HUES6 (cell line): Measurements from ENCODE around the gene BAZ2B.
"Not testable (repeated sequence)": the region's sequence is repeated elsewhere in the genome, so short reads cannot be mapped to it uniquely, and the experiment has no call there.

Experiments used
- H3K27ac ChIP-seq: 2 replicates; pipeline ENCODE4 v1.7.0; 2013; ENCODE audit warnings: low read depth, mild to moderate bottlenecking, low read length, inconsistent platforms
- H3K27me3 ChIP-seq: 2 replicates; pipeline ENCODE4 v1.6.1; 2013; ENCODE audit warnings: low read length; ENCODE audit not compliant: control insufficient read depth, insufficient read depth
- H3K36me3 ChIP-seq: 2 replicates; pipeline ENCODE4 v1.6.1; 2013; ENCODE audit warnings: low read length; ENCODE audit not compliant: control insufficient read depth, insufficient read depth
- H3K4me1 ChIP-seq: 2 replicates; pipeline ENCODE4 v1.6.1; 2013; ENCODE audit warnings: low read length; ENCODE audit not compliant: control insufficient read depth, insufficient read depth
- H3K4me3 ChIP-seq: 2 replicates; pipeline ENCODE4 v1.5.1; 2013; ENCODE audit warnings: low read depth, low read length
- H3K9ac ChIP-seq: one replicate; pipeline ENCODE4 v1.6.1; 2013; ENCODE audit warnings: mild to moderate bottlenecking, low read length
- H3K9me3 ChIP-seq: 2 replicates; pipeline ENCODE4 v1.6.1; 2013; ENCODE audit warnings: low read depth, low read length; ENCODE audit not compliant: control insufficient read depth, insufficient read depth

BAZ2B gene

GRCh38 chr2:159366538-159366937 lies 249.8 kb downstream of the BAZ2B start:
- no peaks in the 10 kb centered on the region for H3K4me1 ChIP-seq
- no peaks in the 10 kb centered on the region for H3K27me3 ChIP-seq
- peaks cover 24% of the 10 kb centered on the region for H3K36me3 ChIP-seq
- H3K27ac ChIP-seq, result no peak overlapping the region
- H3K4me3 ChIP-seq, result no peak overlapping the region
- H3K9ac ChIP-seq, result no peak overlapping the region
- H3K9me3 ChIP-seq, result no peaks in the 10 kb centered on the region

GRCh38 chr2:159362816-159363251 lies 253.5 kb downstream of the BAZ2B start:
- no peak overlapping the region for H3K27ac ChIP-seq
- H3K27me3 ChIP-seq, result no peaks in the 10 kb centered on the region
- H3K9me3 ChIP-seq, result no peaks in the 10 kb centered on the region
- peaks cover 19% of the 10 kb centered on the region; the same call in 1 of the 2 replicates for H3K36me3 ChIP-seq
- H3K4me3 ChIP-seq, result no peak overlapping the region
- no peaks in the 10 kb centered on the region for H3K4me1 ChIP-seq
- no peak overlapping the region for H3K9ac ChIP-seq

GRCh38 chr2:159362094-159362493 lies 254.3 kb downstream of the BAZ2B start:
- H3K9me3 ChIP-seq, result no peaks in the 10 kb centered on the region

GRCh38 chr2:159361603-159362002 lies 254.7 kb downstream of the BAZ2B start:
- H3K9me3 ChIP-seq, H3K27me3 ChIP-seq, H3K9ac ChIP-seq, H3K4me3 ChIP-seq, H3K4me1 ChIP-seq, H3K27ac ChIP-seq: not testable (repeated sequence)
- H3K36me3 ChIP-seq, result peaks cover 17% of the 10 kb centered on the region; the same call in 1 of the 2 replicates

More at GRCh38 chr2:159362094-159362493, 254.3 kb downstream of the BAZ2B start:
- H3K4me1 ChIP-seq, result no peaks in the 10 kb centered on the region
- no peak overlapping the region for H3K4me3 ChIP-seq
- H3K27me3 ChIP-seq, result no peaks in the 10 kb centered on the region
- H3K36me3 ChIP-seq, result peaks cover 17% of the 10 kb centered on the region; the same call in 1 of the 2 replicates
- no peak overlapping the region for H3K27ac ChIP-seq
- H3K9ac ChIP-seq, result no peak overlapping the region

GRCh38 chr2:159356053-159356554 lies 260.2 kb downstream of the BAZ2B start:
- Histone ChIP-seq H3K4me1 (no peaks in the 10 kb centered on the region), H3K36me3 (no peaks in the 10 kb centered on the region; the same call in 1 of the 2 replicates), H3K27ac (no peak overlapping the region), H3K9ac (no peak overlapping the region), H3K4me3 (no peak overlapping the region), H3K27me3 (no peaks in the 10 kb centered on the region), H3K9me3 (no peaks in the 10 kb centered on the region)

- no peak overlapping the region for H3K4me3 ChIP-seq
- no peak overlapping the region for H3K27ac ChIP-seq
- no peak overlapping the region for H3K9ac ChIP-seq
- no peaks in the 10 kb centered on the region for H3K27me3 ChIP-seq
- H3K9me3 ChIP-seq, result no peaks in the 10 kb centered on the region
- H3K4me1 ChIP-seq, result no peaks in the 10 kb centered on the region
- peaks cover 24% of the 10 kb centered on the region for H3K36me3 ChIP-seq
These were observed 264.4 kb downstream of the BAZ2B start for GRCh38 chr2:159351977-159352376.

GRCh38 chr2:159349674-159350299 lies 266.6 kb downstream of the BAZ2B start:
- Histone ChIP-seq H3K4me1 (no peaks in the 10 kb centered on the region), H3K9me3 (no peaks in the 10 kb centered on the region), H3K27ac (no peak overlapping the region)

GRCh38 chr2:159326569-159327255 lies 289.6 kb downstream of the BAZ2B start:
- Histone ChIP-seq H3K27ac (no peak overlapping the region), H3K27me3 (no peaks in the 10 kb centered on the region), H3K4me3 (no peak overlapping the region), H3K4me1 (no peaks in the 10 kb centered on the region), H3K9me3 (no peaks in the 10 kb centered on the region), H3K9ac (no peak overlapping the region), H3K36me3 (peaks cover 22% of the 10 kb centered on the region)

More at GRCh38 chr2:159349674-159350299, 266.6 kb downstream of the BAZ2B start:
- Histone ChIP-seq H3K27me3 (no peaks in the 10 kb centered on the region), H3K9ac (no peak overlapping the region), H3K4me3 (no peak overlapping the region), H3K36me3 (peaks cover 25% of the 10 kb centered on the region)

- H3K36me3 ChIP-seq, result peaks cover 9% of the 10 kb centered on the region
These were observed 293.9 kb downstream of the BAZ2B start for GRCh38 chr2:159322419-159322818.

GRCh38 chr2:159317392-159318088 lies 298.8 kb downstream of the BAZ2B start:
- Histone ChIP-seq H3K9me3 (no peaks in the 10 kb centered on the region), H3K4me3 (no peak overlapping the region), H3K9ac (no peak overlapping the region), H3K27ac (no peak overlapping the region), H3K27me3 (no peaks in the 10 kb centered on the region), H3K4me1 (no peaks in the 10 kb centered on the region), H3K36me3 (peaks cover 9% of the 10 kb centered on the region)

More at GRCh38 chr2:159322419-159322818, 293.9 kb downstream of the BAZ2B start:
- no peak overlapping the region for H3K27ac ChIP-seq
- no peaks in the 10 kb centered on the region for H3K4me1 ChIP-seq
- no peaks in the 10 kb centered on the region for H3K9me3 ChIP-seq
- no peak overlapping the region for H3K9ac ChIP-seq
- H3K27me3 ChIP-seq, result no peaks in the 10 kb centered on the region
- H3K4me3 ChIP-seq, result no peak overlapping the region

GRCh38 chr2:159307942-159308341 lies 308.4 kb downstream of the BAZ2B start:
- H3K4me3 ChIP-seq, result no peak overlapping the region
- H3K9me3 ChIP-seq, result no peaks in the 10 kb centered on the region
- no peaks in the 10 kb centered on the region for H3K27me3 ChIP-seq
- H3K9ac ChIP-seq, result no peak overlapping the region
- no peak overlapping the region for H3K27ac ChIP-seq
- no peaks in the 10 kb centered on the region for H3K36me3 ChIP-seq
- H3K4me1 ChIP-seq, result no peaks in the 10 kb centered on the region
